Posterior vena cava (tissue), 2 donors: Measurements from ENCODE around the gene NPW. TPM values are rescaled to one million over a fixed set of nuclear protein-coding genes. Genes with fewer than 3 reads are reported as not detected.

Source experiments
- DNase-seq: peaks from one replicate; pipeline ENCODE4 v3.0.0-alpha.2; 2020; ENCODE audit warnings: low spot score
- intact Hi-C, 2 donors: fragments of 100-400 bp; cut with DNase I; formaldehyde crosslinking; loops; one replicate each; pipeline versions ENCODE4 v1.14.1 to v1.14.2; 2022 to 2023
- total RNA-seq, 2 donors: library from RNA; stranded (reverse); fragmentation: NEBNext Ultra II Directional; extraction: Animal tissue kit (Norgen Biotek cat#: 25700); gene quantifications; one replicate each; pipeline ENCODE4 v1.2.1, GENCODE V29; 2021
- donor health status: DM: yes; HTN: yes; CAD: no.
- donor health status: DM: yes; HTN: yes; CAD: no.

The NPW gene
- total RNA-seq, 2 donors from 2014 or later: not detected

- intact Hi-C loops: no loop called here
- no peak for DNase-seq
Measured at GRCh38 chr16:2042171-2042985, 22.8 kb downstream of the NPW start.

GRCh38 chr16:2042986-2043666 lies 23.5 kb downstream of the NPW start:
- intact Hi-C loops: no loop called here
- DNase-seq: no peak

- DNase-seq: no peak
- intact Hi-C loops: no loop called here
Measured at GRCh38 chr16:2043667-2044451, 24.3 kb downstream of the NPW start.

- DNase-seq: no peak
- intact Hi-C loops: no loop called here
Measured at GRCh38 chr16:2044541-2044940, 25.0 kb downstream of the NPW start.

- no peak for DNase-seq
- intact Hi-C loops: no loop called here
Measured at GRCh38 chr16:2045965-2046892, 26.6 kb downstream of the NPW start.

GRCh38 chr16:2046893-2047329 lies 27.3 kb downstream of the NPW start:
- DNase-seq: no peak

GRCh38 chr16:2047330-2048115 lies 27.9 kb downstream of the NPW start, which contains the start of the genes NTHL1 and TSC2:
TSS of gene NTHL1 (minus strand) at chr16:2047834. CDS start at chr16:2047823, 11 bp downstream.
TSS of gene TSC2 (plus strand) at chr16:2047985. CDS start at chr16:2048616, 631 bp downstream.
- intact Hi-C loops: no loop called here
- peak; percentile 99 for DNase-seq

More at GRCh38 chr16:2046893-2047329, 27.3 kb downstream of the NPW start:
- intact Hi-C loops: no loop called here

- DNase-seq: no peak
- intact Hi-C loops: no loop called here
Measured at GRCh38 chr16:2048116-2048543, 28.5 kb downstream of the NPW start.

GRCh38 chr16:2053211-2053610 lies 33.6 kb downstream of the NPW start:
- DNase-seq: no peak
- intact Hi-C loops: no loop called here

GRCh38 chr16:2053897-2054296 lies 34.3 kb downstream of the NPW start:
- no peak for DNase-seq
- intact Hi-C loops: no loop called here

GRCh38 chr16:2054543-2055245 lies 35.1 kb downstream of the NPW start:
- intact Hi-C loops: no loop called here
- no peak for DNase-seq

GRCh38 chr16:2056077-2056476 lies 36.5 kb downstream of the NPW start:
- intact Hi-C loops: loop anchor here in 1 of 2 donors (2.0 kb wide), 1 partner anchor 27 kb away; no protein-coding TSS in a partner anchor
- no peak for DNase-seq

- intact Hi-C loops: loop anchor here in 1 of 2 donors (2.0 kb wide), 1 partner anchor 26 kb away; no protein-coding TSS in a partner anchor
- no peak for DNase-seq
Measured at GRCh38 chr16:2056681-2057407, 37.3 kb downstream of the NPW start.

- intact Hi-C loops: loop anchor here in 1 of 2 donors (2.0 kb wide), 1 partner anchor 25 kb away; no protein-coding TSS in a partner anchor
- no peak for DNase-seq
Measured at GRCh38 chr16:2057438-2057837, 37.9 kb downstream of the NPW start.

GRCh38 chr16:2058420-2058819 lies 38.8 kb downstream of the NPW start:
- no peak for DNase-seq
- intact Hi-C loops: no loop called here

- DNase-seq: no peak
- intact Hi-C loops: no loop called here
Measured at GRCh38 chr16:2058872-2059271, 39.3 kb downstream of the NPW start.
